Renal cortex interstitium (tissue), 11 donors: ENCODE measurements around the gene ABL2. TPM values are rescaled to one million over a fixed set of nuclear protein-coding genes. Genes with fewer than 3 reads are reported as not detected.

Experiments used
- DNase-seq, 11 donors: peaks; one replicate each; pipeline ENCODE4 v3.0.0-alpha.2; 2013; ENCODE audit warnings: low read depth in 9 of 11, low spot score in 4 of 11; ENCODE audit errors: extremely low read depth in 1 of 11
- polyA plus RNA-seq, 3 donors: library from polyadenylated mRNA; unstranded; fragments of 120-200 nt; gene quantifications; one replicate each; pipeline ENCODE4 v1.2.1, GENCODE V29; 2013; ENCODE audit not compliant: insufficient read length in 3 of 3

Gene ABL2
- polyA plus RNA-seq, 3 donors, result 10.6 to 12.3 (median 10.9) TPM

GRCh38 chr1:179082333-179082998, 147.0 kb downstream of the ABL2 start:
- DNase-seq, result peak in 4 of 11 donors; percentile 22 to 32 (median 25)

GRCh38 chr1:179081687-179082332, 147.7 kb downstream of the ABL2 start, which contains the start of gene TOR3A:
TSS of gene TOR3A (plus strand) at chr1:179082070. CDS start at chr1:179082129, 59 bp downstream.
- DNase-seq, result peak; percentile 68 to 89 (median 85)

GRCh38 chr1:179080866-179081686, 148.4 kb downstream of the ABL2 start:
- DNase-seq, result no peak

GRCh38 chr1:179079113-179079761, 150.2 kb downstream of the ABL2 start:
- DNase-seq, result peak in 9 of 11 donors; percentile 36 to 74 (median 53)

- no peak for DNase-seq
Measured at GRCh38 chr1:179077396-179077795, 152.1 kb downstream of the ABL2 start.

- no peak for DNase-seq
Measured at GRCh38 chr1:179066471-179066870, 163.0 kb downstream of the ABL2 start.

GRCh38 chr1:179061360-179062282, 167.9 kb downstream of the ABL2 start:
- DNase-seq, result no peak

GRCh38 chr1:179058487-179059483, 170.7 kb downstream of the ABL2 start:
- no peak for DNase-seq

GRCh38 chr1:179055937-179056336, 173.5 kb downstream of the ABL2 start:
- no peak for DNase-seq

GRCh38 chr1:179053486-179053885, 176.0 kb downstream of the ABL2 start:
- DNase-seq, result no peak

GRCh38 chr1:179052776-179053175, 176.7 kb downstream of the ABL2 start:
- no peak for DNase-seq

Other genes with a start within 250 kb of the ABL2 start
- 10 to 100 TPM; 37.5 to 45.2 (median 42.9) TPM for gene FAM20B, start 203.8 kb downstream of the ABL2 start, polyA plus RNA-seq
- gene TOR3A, start 147.6 kb downstream of the ABL2 start, polyA plus RNA-seq, result 10 to 100 TPM; 23.1 to 24.5 (median 23.7) TPM
- gene SOAT1, start 64.1 kb upstream of the ABL2 start, polyA plus RNA-seq, result 10 to 100 TPM; 29.5 to 37.1 (median 34.2) TPM
- gene AXDND1, start 136.3 kb upstream of the ABL2 start, polyA plus RNA-seq, result 10 to 100 TPM; 12.1 to 29.1 (median 12.6) TPM